ENCODE measurements around the gene GALNT15. TPM values are rescaled to one million over a fixed set of nuclear protein-coding genes. Genes with fewer than 3 reads are reported as not detected.

Gene GALNT15
- total and polyA plus RNA-seq, 12 donors, result 0.55 to 30.5 (median 4.3) TPM

GRCh38 chr3:16245609-16246008 is 71.1 kb downstream of the GALNT15 start:
- Histone ChIP-seq H3K4me3 (no peak overlapping the region), H3K36me3 (no peaks in the 10 kb centered on the region), H3K27me3 (no peaks in the 10 kb centered on the region), H3K4me1 (peaks cover 0 to 31% (median 16%) of the 10 kb centered on the region in 9 donors), H3K27ac (no peak overlapping the region), H3K9me3 (no peaks in the 10 kb centered on the region)
- no peak for TF ChIP-seq CTCF (IDR thresholded peaks at IDR 0.05)
- ATAC-seq (no peak), DNase-seq (no peak)
- intact Hi-C loops (cut with DNase I), result loop anchor here (2.0 to 10.0 kb wide), 12 partner anchors 61 to 621 kb away; no protein-coding TSS in a partner anchor
- 92 to 99% methylated on average over 3 of the region's 3 CpGs for WGBS, 2 donors

GRCh38 chr3:16247282-16248061 is 73.0 kb downstream of the GALNT15 start:
- H3K4me3 ChIP-seq, result no peak overlapping the region
- H3K27me3 ChIP-seq, result no peaks in the 10 kb centered on the region
- no peaks in the 10 kb centered on the region for H3K36me3 ChIP-seq
- intact Hi-C loops (cut with DNase I), result loop anchor here (1.0 to 10.0 kb wide), 14 partner anchors 63 to 623 kb away; no protein-coding TSS in a partner anchor
- no peak overlapping the region for H3K27ac ChIP-seq
- H3K4me1 ChIP-seq, result peaks cover 0 to 27% (median 16%) of the 10 kb centered on the region in 9 donors
- peak; percentile 85 to 98 (median 94) for TF ChIP-seq CTCF (IDR thresholded peaks at IDR 0.05)
- ATAC-seq (peak; percentile 24 to 83 (median 72)), DNase-seq (peak; percentile 63 to 84)
- H3K9me3 ChIP-seq, result no peaks in the 10 kb centered on the region
- WGBS, 2 donors, result 31 to 33% methylated on average over 17 of the region's 17 CpGs

- intact Hi-C loops (cut with DNase I), result loop anchor here (2.0 to 10.0 kb wide), 11 partner anchors 64 to 624 kb away; no protein-coding TSS in a partner anchor
- H3K36me3 ChIP-seq, result no peaks in the 10 kb centered on the region
- TF ChIP-seq CTCF (IDR thresholded peaks at IDR 0.05), result no peak
- ATAC-seq (no peak), DNase-seq (no peak)
- no peaks in the 10 kb centered on the region for H3K9me3 ChIP-seq
- H3K27me3 ChIP-seq, result no peaks in the 10 kb centered on the region
- H3K4me3 ChIP-seq, result no peak overlapping the region
- 81 to 82% methylated on average over 5 of the region's 5 CpGs for WGBS, 2 donors
- H3K27ac ChIP-seq, result no peak overlapping the region
- H3K4me1 ChIP-seq, result peaks cover 0 to 32% (median 20%) of the 10 kb centered on the region in 9 donors
These were observed 74.1 kb downstream of the GALNT15 start for GRCh38 chr3:16248556-16248955.

GRCh38 chr3:16249336-16249735 is 74.9 kb downstream of the GALNT15 start:
- no peaks in the 10 kb centered on the region for H3K36me3 ChIP-seq
- peak in 6 of 9 donors; percentile 13 to 43 (median 27) for TF ChIP-seq CTCF (IDR thresholded peaks at IDR 0.05)
- intact Hi-C loops (cut with DNase I), result loop anchor here (2.0 to 10.0 kb wide), 11 partner anchors 65 to 625 kb away; no protein-coding TSS in a partner anchor
- DNase-seq (no peak), ATAC-seq (no peak)
- peaks cover 0 to 26% (median 13%) of the 10 kb centered on the region in 9 donors for H3K4me1 ChIP-seq
- H3K9me3 ChIP-seq, result no peaks in the 10 kb centered on the region
- H3K27ac ChIP-seq, result no peak overlapping the region
- H3K4me3 ChIP-seq, result no peak overlapping the region
- 28% methylated on average over 3 of the region's 3 CpGs for WGBS, 2 donors
- H3K27me3 ChIP-seq, result no peaks in the 10 kb centered on the region
